NCI-H1417 (cell line): Measurements from ENCODE around the gene PLD2.
A peak's percentile ranks its signal among the peaks of the same experiment; 100 is the strongest.
"Not testable (repeated sequence)": the region's sequence is repeated elsewhere in the genome, so short reads cannot be mapped to it uniquely, and the experiment has no call there.

Experiments
- DNase-seq, 3 experiments: peaks; one replicate each; lab custom pipeline; 2025; lab: John Stamatoyannopoulos, UW

The PLD2 gene

GRCh38 chr17:4789701-4789950, 17.3 kb upstream of the PLD2 start:
- no peak for DNase-seq

DNA sequence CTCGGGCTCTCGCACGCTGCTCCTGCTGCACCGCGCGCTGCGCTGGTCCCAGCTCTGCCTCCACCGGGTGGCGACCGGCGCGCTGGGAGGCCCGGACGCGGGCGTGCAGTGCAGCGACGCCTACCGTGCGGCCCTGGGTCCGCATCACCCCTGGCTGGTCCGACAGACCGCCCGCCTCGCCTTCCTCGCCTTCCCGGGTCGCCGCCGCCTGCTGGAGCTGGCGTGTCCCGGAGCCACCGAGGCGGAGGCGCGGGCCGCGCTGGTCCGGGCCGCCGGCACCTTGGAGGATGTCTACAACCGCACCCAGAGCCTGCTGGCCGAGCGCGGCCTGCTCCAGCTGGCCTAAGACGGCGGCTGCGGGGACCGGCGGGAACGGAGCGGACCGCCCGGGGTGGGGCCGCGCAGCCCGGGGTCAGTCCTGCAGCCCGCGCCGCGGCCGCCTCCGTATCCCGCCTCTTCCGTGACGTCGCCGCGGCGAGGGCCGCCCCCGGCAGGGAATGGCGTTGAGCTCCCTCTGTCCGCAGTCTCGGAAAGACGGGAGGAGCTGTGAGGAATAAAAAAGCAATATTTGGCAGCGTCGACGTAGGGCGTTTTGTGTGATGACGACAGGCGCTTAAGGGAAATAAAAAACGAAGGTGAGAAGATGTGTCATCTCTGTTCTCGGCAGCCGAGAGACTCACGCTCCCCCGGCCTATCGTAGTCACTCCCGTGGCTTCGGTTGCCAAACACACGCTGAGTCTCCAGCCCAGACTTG, 16.8 kb upstream of the PLD2 start:
- peak; percentile 74 to 86 (median 84) for DNase-seq

- no peak for DNase-seq
Observed at GRCh38 chr17:4790705-4791088, 16.3 kb upstream of the PLD2 start.

DNA sequence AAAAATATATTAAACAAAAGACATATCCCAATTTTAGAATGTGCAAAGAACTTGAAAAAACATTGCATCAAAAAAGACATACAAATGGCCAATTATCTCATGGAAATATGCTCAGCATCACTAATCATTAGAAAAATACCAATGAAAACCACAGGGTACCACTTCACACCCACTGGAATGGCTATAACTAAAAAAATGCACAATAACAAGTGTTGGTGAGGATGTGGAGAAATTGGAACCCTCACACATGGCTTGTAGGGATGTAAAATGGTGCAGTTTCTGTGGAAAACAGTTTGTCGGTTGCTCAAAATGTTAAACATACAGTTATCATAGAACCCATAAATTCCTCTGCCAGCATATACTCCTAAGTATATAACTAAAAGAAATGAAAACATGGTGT, 11.8 kb upstream of the PLD2 start:
- no peak for DNase-seq

DNA sequence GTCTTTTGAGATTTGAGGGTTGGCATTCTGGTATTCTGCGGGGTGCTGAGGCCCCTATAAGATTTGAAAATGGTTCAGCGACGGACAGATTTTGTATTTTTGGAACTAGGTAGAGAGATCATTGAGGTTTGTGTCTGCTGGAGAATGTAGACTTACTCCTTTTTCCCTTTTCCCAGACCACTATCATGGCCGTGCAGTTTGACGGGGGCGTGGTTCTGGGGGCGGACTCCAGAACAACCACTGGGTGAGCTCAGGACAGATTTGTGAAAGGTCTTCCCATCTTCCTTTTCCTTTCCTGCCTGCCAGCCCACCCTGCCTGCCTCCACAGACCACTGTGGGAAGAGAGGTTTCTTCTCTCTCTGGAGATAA, 10.4 kb upstream of the PLD2 start:
- peak in 1 of 3 experiments; percentile 5 for DNase-seq

DNA sequence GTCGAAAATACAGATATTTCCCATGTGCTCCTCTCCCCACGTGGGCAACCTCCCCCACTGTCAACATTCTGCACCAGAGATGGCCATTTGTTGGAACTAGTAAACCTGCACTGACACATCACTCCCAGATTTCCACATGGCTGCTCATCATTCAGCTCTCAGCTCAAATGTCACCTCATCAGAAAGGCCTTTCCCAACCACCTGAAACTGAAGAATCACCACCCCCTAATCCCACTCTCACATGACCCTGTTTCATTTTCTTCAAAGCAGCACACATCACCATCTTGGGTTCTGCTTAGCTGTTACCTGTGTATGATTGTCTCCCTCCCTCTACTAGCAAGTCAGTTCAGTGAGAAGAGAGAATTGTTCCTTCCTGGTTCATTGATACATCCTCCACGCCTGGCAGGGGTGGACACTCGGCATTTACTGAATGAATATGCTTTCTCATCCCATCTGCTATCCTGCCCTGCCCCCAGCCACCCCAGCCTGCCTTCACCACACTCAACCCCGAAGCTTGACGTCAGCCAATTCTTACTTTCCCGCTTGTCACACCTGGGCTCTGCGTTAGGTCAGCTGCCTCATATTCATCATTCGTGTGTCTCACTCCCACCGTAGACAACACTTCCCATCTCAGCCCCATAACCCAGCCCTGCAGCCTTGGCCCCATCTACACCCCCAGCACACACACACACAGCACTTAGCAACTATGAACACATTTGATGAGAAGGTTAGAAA, 6.3 kb upstream of the PLD2 start:
- DNase-seq: no peak

- no peak for DNase-seq
Observed at GRCh38 chr17:4802228-4802627, 4.7 kb upstream of the PLD2 start, which contains the start of gene C17orf114. Gene C17orf114 (minus strand): TSS chr17:4802328.

GRCh38 chr17:4806456-4806776, 536 bp upstream of the PLD2 start:
- DNase-seq: peak in 1 of 3 experiments; percentile 36

DNA sequence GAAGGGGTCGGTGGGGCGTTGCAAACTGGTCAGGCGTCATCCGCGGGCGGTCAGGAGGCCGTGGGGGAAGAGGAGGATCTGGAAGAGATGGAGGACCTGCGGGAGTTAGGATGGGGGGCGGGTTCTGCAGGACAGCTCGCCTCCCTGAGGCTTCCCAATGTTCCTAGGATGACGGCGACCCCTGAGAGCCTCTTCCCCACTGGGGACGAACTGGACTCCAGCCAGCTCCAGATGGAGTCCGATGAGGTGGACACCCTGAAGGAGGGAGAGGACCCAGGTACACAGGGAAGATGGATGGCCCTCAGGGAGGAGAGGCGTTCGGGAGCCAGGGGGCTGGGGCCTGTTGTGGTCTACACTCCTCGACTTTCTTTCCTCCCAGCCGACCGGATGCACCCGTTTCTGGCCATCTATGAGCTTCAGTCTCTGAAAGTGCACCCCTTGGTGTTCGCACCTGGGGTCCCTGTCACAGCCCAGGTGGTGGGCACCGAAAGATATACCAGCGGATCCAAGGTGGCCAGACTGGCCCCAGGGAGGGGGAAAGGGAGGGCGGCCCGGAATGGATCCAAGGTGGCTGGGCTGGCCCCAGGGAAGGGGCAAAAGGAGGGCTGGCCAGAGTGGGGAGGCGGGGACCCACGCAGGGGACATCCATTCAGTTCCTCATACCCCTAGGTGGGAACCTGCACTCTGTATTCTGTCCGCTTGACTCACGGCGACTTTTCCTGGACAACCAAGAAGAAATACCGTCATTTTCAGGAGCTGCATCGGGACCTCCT, 839 bp downstream of the PLD2 start:
- DNase-seq: no peak

DNA sequence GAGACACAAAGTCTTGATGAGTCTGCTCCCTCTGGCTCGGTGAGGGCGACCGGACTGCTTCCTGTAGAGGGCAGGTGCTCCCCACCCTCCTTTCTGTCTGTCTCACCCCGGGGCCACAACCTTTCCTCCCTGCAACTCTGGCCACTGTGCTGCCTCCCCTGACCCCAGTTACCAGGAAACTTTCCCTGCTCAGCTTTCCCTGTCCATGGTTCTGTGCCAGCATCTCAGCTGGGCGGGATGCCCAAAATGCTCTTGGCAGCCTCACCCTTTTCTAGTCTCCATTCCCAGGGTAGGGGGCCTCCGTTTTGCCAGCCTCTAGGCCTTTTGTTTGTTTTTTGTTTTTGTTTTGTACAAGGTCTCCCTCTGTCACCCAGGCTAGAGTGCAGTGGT, 1.4 kb downstream of the PLD2 start:
- no peak for DNase-seq

DNA sequence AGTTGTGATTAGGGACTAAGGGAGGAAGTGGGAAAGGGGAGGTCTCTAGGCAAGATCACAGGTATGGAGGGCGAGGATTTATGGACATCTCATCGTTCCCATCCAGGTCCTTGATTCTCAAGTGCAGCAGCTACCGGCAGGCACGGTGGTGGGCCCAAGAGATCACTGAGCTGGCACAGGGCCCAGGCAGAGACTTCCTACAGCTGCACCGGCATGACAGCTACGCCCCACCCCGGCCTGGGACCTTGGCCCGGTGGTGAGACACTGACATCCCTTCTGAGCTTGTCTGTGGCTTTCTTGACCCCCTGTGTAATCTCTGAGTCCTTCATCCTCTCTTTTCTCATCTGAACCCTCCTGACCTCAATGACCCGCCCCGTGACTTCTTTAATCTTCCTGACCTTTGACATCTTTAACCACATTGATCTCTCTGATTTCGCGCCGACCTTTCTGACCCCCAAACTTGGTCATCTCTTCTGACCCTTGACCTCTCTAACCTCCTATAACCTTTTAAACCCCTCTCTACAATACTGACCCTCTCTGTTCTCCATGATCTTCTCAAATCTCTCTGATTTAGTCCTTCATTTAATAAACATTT, 3.8 kb downstream of the PLD2 start:
- no peak for DNase-seq

- DNase-seq: no peak
Observed at GRCh38 chr17:4811471-4811870, 4.5 kb downstream of the PLD2 start.

GRCh38 chr17:4812690-4813089, 5.7 kb downstream of the PLD2 start:
- DNase-seq: no peak

DNA sequence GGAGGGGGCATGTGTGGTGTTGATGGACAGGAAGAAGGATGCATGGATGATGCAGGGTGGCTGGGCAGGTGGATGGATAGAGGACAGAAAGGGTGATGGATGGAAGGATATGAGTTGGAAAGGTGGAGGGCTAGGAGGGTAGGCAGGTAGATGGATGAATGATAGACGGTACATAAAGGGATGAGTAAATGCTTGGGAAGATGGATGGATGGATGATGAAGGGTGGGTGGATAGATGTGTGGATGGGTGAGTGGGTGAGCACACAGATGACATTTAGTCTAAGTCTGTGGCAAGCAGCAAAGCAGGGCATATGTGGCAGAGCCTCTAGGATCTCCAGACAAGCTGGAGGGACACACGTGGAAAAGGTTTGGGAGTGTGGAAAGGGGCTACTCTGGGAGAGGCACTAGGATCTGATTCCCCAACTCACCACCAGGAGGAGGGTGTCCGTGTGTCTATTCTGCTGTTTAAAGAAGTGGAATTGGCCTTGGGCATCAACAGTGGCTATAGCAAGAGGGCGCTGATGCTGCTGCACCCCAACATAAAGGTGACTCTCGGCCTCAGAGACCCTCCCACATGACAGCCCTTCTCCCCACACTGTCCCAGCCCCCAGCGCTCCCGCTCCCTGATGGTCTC, 8.2 kb downstream of the PLD2 start:
- no peak for DNase-seq

GRCh38 chr17:4816826-4817225, 9.9 kb downstream of the PLD2 start:
- DNase-seq: no peak

DNA sequence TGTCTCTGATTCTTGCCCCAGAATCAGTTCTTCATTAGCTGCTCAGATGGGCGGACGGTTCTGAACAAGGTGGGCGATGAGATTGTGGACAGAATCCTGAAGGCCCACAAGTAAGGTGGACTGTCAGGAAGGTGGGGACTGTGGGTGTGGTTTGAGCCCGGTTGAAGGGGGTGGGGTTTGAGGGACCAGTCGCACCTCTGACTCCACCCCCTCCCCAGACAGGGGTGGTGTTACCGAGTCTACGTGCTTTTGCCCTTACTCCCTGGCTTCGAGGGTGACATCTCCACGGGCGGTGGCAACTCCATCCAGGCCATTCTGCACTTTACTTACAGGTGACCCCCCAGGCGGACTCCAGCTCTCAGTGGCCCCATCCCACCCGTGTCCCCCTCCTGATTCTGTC, 11.3 kb downstream of the PLD2 start:
- no peak for DNase-seq

- DNase-seq: no peak
Observed at GRCh38 chr17:4822835-4823234, 15.9 kb downstream of the PLD2 start.

GRCh38 chr17:4823373-4824089, 16.6 kb downstream of the PLD2 start:
- DNase-seq: peak in 1 of 3 experiments; percentile 19

DNA sequence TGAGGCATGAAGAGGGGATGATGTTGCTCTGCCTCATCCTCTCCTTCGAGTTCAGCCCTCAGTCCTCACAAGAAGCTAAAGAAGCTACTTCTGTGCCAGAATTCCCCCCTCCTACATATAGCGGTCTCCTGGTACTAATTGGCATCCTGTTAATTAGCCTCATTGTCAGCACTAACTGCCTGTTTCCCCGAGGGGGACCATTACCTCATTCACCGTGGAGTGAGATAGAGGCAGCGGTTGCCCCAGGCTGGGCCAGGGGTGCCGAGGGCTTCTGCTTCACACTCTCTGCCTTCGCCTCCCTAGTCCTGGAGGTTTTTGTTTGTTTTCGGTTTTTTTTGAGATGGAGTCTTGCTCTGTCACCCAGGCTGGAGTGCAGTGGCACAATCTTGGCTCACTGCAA, 20.4 kb downstream of the PLD2 start:
- peak in 1 of 3 experiments; percentile 3 for DNase-seq

DNA sequence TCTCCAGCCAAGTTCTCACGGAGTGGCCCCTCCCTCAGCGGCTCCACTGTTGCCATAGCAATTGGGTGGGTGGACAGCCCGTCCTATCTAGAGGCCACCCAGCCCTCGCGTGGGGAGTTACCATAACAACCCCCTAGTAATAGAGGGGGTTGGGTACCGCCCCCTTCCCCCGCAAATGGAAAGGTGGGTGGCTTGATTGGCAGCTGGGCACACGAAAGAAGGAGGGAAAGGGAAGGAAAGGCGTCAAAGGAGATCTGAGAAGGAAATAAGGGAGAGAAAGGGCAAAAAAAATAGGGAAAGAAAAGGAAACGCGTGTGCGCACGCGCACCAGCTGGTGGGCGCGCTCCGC, 25.9 kb downstream of the PLD2 start:
- DNase-seq: not testable (repeated sequence)

DNA sequence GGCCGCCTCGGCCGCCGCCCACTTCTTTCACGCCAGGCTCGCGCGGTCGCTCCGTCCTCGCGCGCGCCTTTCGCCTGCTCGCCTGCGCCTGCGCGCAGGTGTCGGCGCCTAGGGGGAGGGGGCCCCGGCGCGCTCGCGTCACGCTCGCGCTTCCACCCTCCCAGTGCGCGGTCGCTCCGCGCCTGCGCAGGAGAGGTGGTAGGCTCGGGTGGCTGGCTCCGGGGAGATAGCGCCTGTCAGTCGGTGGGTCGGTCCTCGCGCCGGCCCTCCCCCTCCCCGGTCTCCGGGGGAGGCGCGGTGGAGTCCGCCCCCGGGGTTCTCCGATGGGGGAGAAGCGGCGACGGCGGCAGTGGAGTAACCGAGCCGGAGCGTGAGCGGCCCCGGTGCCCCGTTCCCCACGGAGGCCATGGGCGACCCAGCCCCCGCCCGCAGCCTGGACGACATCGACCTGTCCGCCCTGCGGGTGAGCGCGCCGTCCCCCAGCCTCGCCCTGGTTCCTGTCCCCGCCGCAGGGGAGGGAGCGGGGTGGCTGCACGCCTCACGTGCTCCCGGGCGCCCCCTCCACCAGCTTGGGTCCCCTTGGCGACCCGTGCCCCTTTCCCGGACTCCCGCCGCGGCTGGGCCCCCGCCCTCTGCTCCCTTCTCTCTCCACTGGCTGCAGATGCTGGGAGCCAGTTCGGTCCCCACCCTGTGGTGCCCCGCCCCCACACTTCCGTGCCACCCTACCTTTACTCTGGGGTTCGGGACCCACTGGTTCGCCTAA, 26.4 kb downstream of the PLD2 start, which contains the start of gene MINK1:
Gene MINK1, plus strand, starts transcription at position 163 of the 763 bp plus-strand sequence. Its CDS starts 244 bp downstream, at position 407.
- DNase-seq: peak; percentile 88 to 93 (median 93)
